DMS53 (cell line): ENCODE results near the gene MAN1C1.

ENCODE experiments used
- DNase-seq: peaks from one replicate; lab custom pipeline; 2025; lab: John Stamatoyannopoulos, UW

MAN1C1 gene

DNA sequence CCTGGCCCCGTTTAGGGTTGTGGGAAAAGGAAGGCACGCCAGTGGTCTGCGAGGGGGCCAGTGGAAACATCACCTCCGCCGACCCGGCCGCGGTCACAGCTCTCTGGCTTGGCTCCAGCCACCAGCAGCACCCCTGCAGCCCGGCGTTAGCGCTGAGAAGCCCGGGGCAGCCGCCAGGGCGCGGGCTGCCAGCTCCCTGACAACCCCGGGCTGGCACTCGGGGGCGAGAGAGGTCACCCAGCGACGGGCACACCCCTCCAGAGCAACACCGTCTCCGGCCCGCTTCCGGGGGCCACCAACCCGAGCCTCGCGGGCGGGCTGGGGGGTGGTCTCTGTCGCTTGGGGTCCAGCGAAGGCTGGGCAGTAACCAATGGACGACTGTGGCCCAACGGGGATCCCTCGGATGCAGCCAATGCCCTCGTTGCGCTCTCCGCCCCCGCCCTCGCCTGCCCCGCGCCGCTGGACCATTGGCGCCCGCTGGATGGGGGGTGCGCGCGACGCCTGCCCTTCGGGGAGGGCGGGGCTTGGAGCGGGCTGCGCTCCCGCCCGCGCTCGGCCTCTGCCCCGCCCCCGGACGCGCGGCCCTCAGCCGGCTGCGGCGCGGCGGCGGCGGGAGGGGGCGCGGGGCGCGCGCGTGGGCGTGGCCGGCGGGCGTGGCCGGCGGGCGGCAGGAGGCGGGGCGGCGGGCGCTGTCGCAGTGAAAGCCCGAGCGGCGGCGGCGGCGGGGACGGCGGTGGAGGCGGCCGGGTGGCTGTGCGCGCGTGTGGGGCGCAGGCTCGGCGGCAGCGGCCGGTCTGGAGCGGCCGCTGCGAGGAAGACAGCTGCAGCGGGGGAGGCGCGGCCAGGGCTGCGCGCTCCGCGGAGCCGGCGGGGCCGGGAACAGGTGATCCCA, at the start of gene MAN1C1:
Gene MAN1C1 (plus strand): TSS at position 697 of the 892 bp plus-strand sequence. CDS start 1,007 bp downstream, outside the sequence.
- peak; percentile 96 for DNase-seq

GRCh38 chr1:25567710-25568089, 48.9 kb upstream of the MAN1C1 start:
- no peak for DNase-seq

- no peak for DNase-seq
Observed at GRCh38 chr1:25568090-25568833, 48.3 kb upstream of the MAN1C1 start.

GRCh38 chr1:25568834-25569596, 47.6 kb upstream of the MAN1C1 start:
- peak; percentile 61 for DNase-seq

DNA sequence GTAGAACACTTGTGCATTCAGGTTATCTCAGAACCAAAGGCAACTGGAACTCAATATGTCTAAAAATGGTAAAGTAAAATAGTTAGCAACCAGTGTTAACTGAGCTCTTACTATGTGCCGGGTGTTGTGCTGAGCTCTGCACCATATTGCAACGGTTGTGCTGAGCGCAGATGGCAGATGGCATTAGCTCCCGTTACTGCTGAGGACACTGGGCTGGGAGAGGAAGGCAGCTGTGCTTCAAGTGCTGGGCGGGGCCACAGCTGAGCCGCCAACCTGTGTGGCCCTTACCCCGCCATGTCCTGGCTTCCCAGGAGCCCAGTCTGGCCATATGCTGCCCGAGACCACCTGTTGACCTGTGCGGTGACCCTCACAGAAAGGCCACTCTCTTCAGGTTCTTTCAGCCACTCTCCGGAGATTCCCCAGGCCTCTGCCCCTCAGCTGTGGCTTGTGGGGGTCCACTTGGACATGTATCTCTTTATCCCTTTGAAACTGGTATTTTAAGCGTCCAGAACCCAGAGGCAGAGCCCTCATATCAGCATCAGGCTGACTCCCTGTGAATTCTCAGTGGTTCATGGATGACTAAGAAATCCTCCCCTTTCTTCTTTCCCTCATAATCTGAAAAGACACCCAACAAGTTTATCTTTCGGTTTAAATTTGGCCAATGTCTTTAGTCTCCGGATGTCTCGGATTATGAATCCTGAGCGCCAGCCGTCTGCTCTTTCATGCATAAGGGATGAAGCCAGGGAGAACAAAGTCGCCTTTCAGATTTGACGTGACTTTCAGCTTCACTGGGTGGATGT, 46.8 kb upstream of the MAN1C1 start:
- DNase-seq, result peak; percentile 80

- no peak for DNase-seq
Observed at GRCh38 chr1:25570798-25571521, 45.6 kb upstream of the MAN1C1 start.

DNA sequence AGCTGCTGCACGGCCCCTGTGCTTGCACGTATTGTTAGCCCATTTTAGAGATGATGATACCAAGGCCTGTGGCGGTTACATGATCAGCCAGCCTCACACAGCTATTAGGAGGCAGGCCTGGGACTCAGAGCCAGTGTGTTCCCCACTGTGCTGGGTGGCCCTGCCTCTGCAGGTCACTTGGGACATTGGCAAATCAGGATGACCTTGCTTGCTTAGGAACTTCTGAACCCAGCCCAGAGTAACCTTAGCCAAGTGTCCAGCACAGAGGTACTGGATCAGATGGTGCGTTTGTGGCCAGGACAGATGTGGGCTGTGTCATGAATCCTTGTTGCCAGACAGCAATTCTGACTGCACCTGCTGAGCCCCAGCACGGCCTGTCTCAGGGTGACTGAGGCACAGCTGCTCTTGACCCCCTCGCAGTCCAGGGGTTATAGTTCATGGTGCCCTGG, 45.0 kb upstream of the MAN1C1 start:
- DNase-seq, result no peak

GRCh38 chr1:25572107-25572506, 44.5 kb upstream of the MAN1C1 start:
- no peak for DNase-seq

DNA sequence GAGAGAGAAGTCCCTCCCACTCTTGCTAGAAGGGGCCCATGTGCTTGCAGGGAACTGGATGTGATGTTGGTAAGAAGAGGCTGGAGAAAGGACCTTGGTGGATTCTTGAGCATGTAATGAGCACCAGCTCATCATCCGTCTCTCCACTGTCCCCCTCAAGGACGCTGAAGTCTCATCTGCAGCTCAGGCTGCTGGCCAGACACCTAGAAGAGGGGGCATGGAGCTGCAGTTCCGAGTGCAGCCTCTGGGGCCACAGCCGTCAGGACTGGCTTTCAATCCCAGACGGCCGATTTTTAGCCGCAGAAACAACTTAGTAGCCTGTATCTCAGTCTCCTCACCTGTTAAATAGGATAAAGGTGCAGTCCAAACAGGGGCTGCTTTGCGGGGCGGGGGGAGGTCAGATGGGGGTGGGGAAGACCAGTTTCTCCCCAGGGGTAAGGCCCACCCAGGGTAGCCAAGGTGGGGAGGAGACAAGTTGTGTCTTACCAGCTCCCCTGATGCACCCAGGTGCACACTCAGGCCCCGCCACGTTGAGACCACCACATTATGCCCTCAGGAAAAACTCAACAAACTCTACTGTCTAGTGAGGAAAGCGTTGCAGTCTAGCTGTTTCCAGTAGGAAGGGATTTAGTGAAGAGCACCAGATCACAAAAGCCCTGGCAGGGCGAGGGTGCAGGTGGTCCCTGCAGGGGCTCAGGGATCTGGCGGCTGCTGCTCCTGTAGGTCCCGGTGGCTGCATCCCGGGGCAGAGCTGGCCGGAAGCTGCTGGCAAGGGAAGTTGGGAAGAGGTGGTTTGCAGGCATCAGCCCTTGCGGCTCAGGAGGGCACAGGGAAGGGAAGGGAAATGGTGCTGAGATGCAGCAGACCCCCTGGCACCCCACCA, 43.6 kb upstream of the MAN1C1 start:
- peak; percentile 78 for DNase-seq

DNA sequence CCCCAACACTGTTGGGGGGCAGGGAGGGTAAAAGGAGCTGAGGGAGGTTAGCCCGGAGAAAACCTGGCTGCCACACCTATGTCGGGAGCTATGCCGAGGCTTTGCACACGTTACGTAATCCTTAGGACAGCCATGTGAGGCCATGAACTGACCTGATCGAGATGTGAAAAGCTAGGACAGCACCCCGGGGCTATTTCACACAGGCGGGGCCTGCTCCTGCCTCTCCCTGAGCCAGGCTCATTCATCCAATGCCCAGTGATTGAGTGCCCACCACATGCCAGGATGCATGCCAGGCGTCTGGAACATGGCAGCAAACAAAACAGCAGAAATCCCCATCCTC, 43.0 kb upstream of the MAN1C1 start:
- no peak for DNase-seq

DNA sequence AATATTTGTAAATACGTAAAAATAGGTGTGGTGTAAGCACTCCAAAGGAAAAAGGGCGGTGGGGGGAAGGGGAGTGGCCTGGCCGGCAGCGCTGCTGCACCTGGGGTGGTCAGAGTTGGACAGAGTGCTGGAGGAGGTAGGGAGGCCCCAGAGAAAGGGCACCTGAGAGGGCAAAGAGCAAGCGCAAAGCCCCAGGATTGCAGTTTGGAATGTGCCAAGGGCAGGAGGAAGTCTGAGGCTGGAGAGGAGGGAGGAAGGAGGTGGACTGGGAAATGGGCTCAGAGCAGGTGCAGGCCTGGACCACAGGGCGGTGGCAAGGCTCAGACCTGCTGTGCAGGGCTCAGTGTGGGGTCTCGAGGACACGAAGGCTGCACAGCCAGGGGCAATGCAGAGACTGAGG, 42.6 kb upstream of the MAN1C1 start:
- DNase-seq, result no peak

- peak; percentile 30 for DNase-seq
Observed at GRCh38 chr1:25575191-25575590, 41.4 kb upstream of the MAN1C1 start.

DNA sequence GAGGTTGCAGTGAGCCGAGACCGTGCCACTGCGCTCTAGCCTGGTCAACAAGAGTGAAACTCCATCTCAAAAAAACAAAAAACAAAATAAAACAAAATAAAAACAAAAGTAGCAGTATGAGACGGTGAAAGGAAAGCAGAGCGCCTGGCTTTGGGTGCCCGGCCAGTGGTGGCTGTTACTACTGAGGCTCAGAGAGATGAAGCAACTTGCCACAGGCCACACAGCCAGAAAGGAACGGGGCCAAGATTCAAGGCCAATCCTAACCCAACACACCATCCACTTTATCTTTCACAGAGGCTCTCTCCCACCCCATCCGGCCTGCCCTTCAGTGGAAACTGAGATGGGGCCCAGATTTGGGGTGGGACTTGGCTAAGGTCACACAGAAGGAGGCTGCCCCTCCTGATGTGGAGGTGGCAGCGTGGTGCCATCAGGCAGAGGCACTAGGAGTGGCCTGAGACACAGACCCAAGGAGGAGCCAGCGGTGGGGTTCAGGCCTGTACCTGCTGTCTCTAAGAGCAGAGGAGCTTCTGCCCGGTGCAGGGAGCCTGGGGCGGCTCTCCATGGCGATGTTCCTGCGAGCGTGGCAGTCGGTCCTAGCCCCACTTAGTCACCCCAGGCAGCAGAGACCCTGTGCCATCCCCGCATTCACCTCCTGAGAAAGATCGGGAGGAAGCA, 40.0 kb upstream of the MAN1C1 start:
- no peak for DNase-seq

DNA sequence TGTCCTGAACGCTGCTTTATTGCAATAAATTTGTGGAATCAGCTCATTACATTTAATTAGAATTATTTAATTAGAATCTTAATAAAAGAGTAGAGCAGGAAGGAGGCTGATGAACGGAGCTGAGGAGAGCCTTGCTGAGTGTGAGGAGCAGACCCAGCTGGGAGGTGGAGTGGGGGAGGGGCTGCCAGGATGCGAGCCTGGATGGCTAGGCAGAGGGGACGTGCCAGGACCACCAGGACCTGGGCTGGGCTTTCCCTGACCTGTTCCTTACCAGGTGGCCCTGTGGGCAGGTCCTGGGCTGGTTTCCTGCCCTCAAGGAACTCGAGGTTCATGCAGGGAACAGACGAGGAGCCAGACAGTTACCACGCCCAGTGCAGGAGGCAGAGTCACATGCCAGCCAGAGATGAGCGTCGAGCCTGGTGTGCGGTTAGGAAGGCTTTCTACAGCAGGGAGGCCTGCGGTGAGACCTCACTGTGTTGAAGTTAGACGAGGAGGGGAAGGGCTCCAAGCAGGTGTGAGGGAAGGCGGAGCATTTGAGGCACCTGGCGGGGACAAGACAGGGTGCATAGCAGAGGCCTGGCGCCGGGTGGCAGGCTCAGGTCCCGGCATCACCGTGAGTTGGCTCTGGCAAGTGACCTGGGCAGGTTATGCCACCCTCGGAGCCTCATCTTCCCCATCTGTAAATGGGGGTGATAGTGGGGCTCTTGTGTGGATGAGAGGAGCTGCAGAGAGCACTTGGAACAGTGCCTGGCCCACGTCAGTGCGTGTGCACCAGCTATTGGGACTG, 39.3 kb upstream of the MAN1C1 start:
- DNase-seq, result no peak

GRCh38 chr1:25579292-25580252, 37.0 kb upstream of the MAN1C1 start:
- DNase-seq, result no peak

DNA sequence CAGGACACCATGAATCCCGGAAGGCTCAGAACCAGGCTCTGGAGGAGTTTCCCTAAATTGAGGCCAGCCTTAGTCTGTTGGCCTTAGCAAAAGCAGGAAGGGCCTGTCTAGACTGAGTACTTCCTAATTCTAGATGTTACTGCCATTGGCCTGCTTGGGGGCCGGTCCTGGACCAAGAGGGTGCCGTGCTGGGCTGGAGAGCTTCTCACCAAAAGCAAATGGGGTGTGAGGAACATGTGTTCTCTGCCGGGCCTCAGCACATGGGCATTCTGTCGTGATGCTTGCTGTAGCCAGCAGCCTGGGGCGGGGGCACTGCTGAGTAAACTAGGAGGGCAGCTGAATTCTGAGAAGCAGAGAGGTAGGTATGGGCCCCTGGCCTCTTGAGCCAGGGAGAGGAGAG, 35.7 kb upstream of the MAN1C1 start:
- no peak for DNase-seq

- DNase-seq, result no peak
Observed at GRCh38 chr1:25581764-25582163, 34.8 kb upstream of the MAN1C1 start.
